ENCODE results near the gene PSMG3.

The PSMG3 gene

GRCh38 chr7:1563981-1564602 lies 5.7 kb downstream of the PSMG3 start:
- Histone ChIP-seq H3K4me3 (ENCODE audit: low read depth, low read length) (no peak overlapping the region), H3K27me3 (no peaks in the 10 kb centered on the region), H3K4me1 (peaks cover 10% of the 10 kb centered on the region), H3K9me3 (no peaks in the 10 kb centered on the region), H3K36me3 (peaks cover 11% of the 10 kb centered on the region)
- no peak for DNase-seq
- no peak for TF ChIP-seq CTCF (IDR thresholded peaks at IDR 0.05; ENCODE audit: low read depth, low read length)

GRCh38 chr7:1562597-1563051 lies 7.2 kb downstream of the PSMG3 start:
- peak; percentile 42 for DNase-seq
- no peak for TF ChIP-seq CTCF (IDR thresholded peaks at IDR 0.05; ENCODE audit: low read depth, low read length)
- no peaks in the 10 kb centered on the region for H3K27me3 ChIP-seq
- H3K9me3 ChIP-seq, result no peaks in the 10 kb centered on the region
- H3K4me3 ChIP-seq (ENCODE audit: low read depth, low read length), result no peak overlapping the region
- peaks cover 11% of the 10 kb centered on the region for H3K36me3 ChIP-seq
- peaks cover 9% of the 10 kb centered on the region for H3K4me1 ChIP-seq

GRCh38 chr7:1562116-1562515 lies 7.7 kb downstream of the PSMG3 start:
- H3K4me3 ChIP-seq (ENCODE audit: low read depth, low read length), result no peak overlapping the region
- no peaks in the 10 kb centered on the region for H3K9me3 ChIP-seq
- no peaks in the 10 kb centered on the region for H3K27me3 ChIP-seq
- no peak for TF ChIP-seq CTCF (IDR thresholded peaks at IDR 0.05; ENCODE audit: low read depth, low read length)
- peak; percentile 16 for DNase-seq
- H3K36me3 ChIP-seq, result peaks cover 6% of the 10 kb centered on the region
- H3K4me1 ChIP-seq, result peaks cover 4% of the 10 kb centered on the region; the same call in 1 of the 2 replicates

GRCh38 chr7:1561036-1561940 lies 8.5 kb downstream of the PSMG3 start:
- Histone ChIP-seq H3K36me3 (no peaks in the 10 kb centered on the region), H3K4me1 (no peaks in the 10 kb centered on the region), H3K9me3 (no peaks in the 10 kb centered on the region), H3K27me3 (no peaks in the 10 kb centered on the region), H3K4me3 (ENCODE audit: low read depth, low read length) (no peak overlapping the region)
- TF ChIP-seq CTCF (IDR thresholded peaks at IDR 0.05; ENCODE audit: low read depth, low read length), result no peak
- no peak for DNase-seq

GRCh38 chr7:1560620-1561031 lies 9.2 kb downstream of the PSMG3 start:
- no peaks in the 10 kb centered on the region for H3K27me3 ChIP-seq
- no peak for TF ChIP-seq CTCF (IDR thresholded peaks at IDR 0.05; ENCODE audit: low read depth, low read length)
- H3K9me3 ChIP-seq, result no peaks in the 10 kb centered on the region
- DNase-seq, result peak; percentile 6
- H3K4me3 ChIP-seq (ENCODE audit: low read depth, low read length), result no peak overlapping the region
- no peaks in the 10 kb centered on the region for H3K4me1 ChIP-seq
- no peaks in the 10 kb centered on the region for H3K36me3 ChIP-seq

Data from BE2C (cell line).